Kidney tubule cell (primary cell): ENCODE measurements around the gene ABCC4.
A peak's percentile ranks its signal among the peaks of the same experiment; 100 is the strongest.
"Not testable (repeated sequence)": the region's sequence is repeated elsewhere in the genome, so short reads cannot be mapped to it uniquely, and the experiment has no call there.

Experiments
- DNase-seq: peaks from one replicate; pipeline ENCODE4 v3.0.0-alpha.2; 2018; ENCODE audit warnings: low spot score

ABCC4 gene

GRCh38 chr13:95198606-95199005 is 102.6 kb downstream of the ABCC4 start:
- not testable (repeated sequence) for DNase-seq

DNA sequence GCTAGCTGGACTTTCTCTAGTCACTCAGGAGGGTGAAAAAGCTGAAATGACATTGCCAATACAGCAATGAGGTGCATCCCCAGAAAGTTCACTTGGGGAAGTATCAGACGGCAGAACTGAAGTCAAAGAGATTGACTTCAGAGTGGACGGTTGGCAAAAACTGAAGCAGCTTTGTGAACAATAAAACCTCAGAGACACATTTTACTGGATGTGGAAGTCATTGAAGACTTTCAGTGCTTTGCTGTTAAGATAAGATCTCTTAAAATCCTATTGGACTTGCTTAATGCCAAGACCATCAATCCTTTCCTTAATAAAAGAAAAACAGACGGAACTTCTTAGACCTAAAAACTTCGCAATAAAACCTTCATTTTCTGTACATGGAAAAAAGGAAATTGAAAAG is 103.7 kb downstream of the ABCC4 start:
- DNase-seq: no peak

- peak; percentile 22 for DNase-seq
Observed at GRCh38 chr13:95195146-95195545, 106.1 kb downstream of the ABCC4 start.

- peak; percentile 61 for DNase-seq
Observed at GRCh38 chr13:95193509-95194230, 107.6 kb downstream of the ABCC4 start.

DNA sequence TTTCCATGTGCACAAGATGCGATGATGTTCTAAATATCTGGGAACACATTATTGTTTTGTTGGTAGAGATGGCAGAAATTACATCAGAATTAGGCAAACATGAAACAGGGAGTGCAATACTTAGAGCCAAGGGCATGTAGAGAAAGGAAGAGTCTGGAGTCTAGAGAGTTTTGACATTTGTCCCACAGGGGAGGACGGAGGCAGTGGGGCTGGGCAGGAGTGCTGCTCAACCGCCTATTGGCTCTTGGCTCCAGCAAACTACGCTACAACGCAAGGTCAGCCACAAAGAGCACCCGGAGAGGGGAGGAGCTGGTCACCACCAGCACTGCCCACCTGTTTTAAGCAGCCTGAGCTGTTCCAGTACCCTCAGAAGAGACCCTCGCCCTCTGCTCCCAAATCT is 108.3 kb downstream of the ABCC4 start:
- no peak for DNase-seq

- DNase-seq: not testable (repeated sequence)
Observed at GRCh38 chr13:95192564-95192945, 108.7 kb downstream of the ABCC4 start.

DNA sequence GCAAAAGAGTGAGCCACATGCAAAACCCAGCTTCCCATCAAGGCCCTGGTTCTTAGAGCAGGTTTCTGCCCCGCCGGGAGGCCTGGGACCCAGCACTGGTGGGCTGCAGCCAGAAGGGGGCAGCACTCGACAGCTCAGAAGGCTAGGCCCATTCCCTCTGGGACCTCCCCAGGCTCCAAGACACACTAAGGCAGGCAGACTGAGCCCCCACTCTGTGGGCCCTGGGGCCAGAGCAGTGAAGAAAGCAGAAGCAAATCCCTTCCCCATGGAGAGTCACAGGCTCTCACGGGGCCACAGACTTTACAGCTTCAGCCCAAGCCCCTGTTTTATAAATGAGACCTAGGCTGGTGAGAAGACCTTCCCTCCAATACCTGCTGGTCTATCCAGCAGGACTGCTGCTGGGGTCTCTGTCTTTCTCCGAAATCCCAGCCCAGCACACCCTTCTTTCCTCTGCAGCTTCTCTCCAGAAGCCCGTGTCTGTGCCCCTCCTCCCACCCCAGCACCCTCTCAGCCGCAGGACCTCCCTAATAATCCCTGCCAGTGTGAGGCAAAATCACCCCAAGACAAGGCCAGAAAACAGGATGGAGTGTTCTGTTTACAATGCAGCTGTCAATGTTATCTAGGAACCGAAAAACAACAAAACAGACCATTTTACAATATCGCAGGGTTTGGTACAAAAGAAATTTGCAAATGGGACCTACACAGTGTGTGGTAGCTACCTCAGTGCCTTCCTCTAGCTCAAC is 109.3 kb downstream of the ABCC4 start:
- DNase-seq: peak; percentile 82

- DNase-seq: no peak
Observed at GRCh38 chr13:95188128-95188527, 113.1 kb downstream of the ABCC4 start.

DNA sequence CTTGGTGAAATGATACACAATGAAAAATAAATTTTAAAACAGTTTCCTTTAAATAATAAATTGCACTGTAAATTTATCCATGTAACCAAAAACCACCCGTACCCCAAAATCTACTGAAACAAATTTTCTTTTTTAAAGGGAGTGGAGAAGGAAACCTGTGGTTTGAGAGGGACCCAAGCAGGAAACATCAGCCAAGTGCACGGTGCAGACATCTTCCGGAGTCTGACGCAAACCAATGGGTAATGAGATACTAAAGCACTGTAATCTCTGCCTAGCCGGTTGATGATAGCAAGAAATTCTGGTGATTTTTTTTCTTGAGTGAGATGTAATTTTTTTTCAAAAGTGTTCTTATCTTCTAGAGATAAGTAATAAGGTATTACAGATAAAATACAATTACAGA is 115.4 kb downstream of the ABCC4 start:
- DNase-seq: no peak

DNA sequence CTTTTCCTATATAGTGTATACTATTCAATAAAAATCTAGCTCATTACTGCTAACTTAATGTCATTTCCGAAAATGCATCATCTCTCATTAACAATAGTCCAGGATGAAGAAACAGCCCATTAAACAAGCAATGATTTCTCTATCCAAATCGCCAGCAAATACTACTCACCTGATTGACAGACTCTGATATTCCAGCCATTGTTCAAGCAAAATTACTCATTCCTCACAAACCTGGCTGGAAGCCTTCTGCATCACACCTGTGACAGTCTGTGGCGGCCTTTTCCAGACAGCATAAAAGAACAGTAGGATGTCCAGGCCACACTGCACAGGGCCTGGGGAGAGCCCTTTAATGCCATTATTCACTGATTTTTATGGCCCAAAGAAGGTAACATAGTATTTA is 115.9 kb downstream of the ABCC4 start:
- DNase-seq: no peak

- no peak for DNase-seq
Observed at GRCh38 chr13:95184317-95184716, 116.9 kb downstream of the ABCC4 start.

DNA sequence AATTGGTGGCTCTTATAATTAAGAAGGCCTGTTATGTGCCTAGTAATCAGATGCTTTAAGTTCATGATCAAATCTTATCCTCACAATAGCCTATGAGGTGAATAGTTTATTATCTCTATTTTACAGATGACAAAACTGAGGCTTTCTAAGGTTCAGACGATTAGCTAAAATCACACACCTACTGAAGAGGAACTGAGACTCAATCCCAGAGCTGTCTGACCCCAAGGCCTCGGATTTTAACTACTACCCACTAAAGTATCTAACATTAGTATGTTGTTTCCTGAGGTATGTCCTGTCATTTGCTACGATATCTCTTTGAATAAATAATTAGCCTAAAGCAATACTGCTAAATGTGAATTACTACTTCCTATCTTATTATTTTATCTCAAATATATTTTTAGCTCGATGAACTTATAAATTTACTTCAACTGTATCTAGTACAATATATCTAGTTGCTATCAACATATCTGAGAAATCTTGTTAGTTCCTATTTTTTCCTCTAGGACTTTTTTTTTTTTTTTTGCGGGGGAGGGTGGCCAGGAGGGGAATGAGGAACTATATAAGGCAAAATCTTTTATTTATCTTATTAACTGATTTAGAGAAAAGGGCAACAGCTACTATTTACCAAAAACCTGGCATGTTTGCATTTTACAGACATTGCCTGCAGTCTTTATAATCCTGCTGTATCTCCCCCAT is 118.5 kb downstream of the ABCC4 start:
- DNase-seq: no peak

DNA sequence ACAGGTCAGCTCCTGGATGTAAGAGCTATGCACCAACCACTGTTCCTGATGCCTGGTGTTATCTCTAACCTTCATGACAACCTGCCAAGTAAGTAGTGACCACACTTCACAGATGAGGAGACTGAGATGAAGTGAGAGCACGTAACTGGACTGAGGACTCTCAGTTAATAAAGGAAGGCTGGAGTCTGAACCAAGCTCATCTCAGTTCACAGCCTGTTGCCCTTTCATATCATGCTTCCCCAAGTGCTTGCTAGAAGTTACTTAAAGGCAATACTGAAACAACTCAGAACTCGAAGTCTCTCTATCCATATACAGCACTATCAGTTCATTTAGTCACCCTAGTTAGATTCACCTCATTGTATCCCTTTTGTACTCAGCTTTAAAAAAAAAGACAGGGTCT is 119.7 kb downstream of the ABCC4 start:
- DNase-seq: no peak

- DNase-seq: no peak
Observed at GRCh38 chr13:95180513-95181245, 120.6 kb downstream of the ABCC4 start.

GRCh38 chr13:95176611-95177259 is 124.5 kb downstream of the ABCC4 start:
- DNase-seq: no peak

- DNase-seq: no peak
Observed at GRCh38 chr13:95174517-95174916, 126.7 kb downstream of the ABCC4 start.

DNA sequence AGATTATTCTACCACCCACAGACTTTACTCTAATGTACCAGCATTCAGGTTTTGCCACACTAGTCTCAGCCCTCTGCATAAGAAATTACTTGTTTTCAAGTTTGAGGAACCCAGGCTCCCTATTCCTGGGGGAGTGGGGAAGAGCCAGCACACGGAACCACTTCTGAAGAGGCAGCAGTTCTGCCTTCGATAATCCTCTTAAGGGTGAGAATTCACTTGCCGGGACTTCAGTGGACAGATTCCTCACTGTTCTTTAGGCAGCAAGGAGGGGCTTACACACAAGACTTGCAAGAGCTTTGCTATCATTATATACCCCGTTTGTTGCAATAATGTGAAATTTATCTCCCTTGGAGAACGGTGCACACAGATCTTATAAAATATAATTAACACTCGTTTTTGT is 133.1 kb downstream of the ABCC4 start:
- no peak for DNase-seq

GRCh38 chr13:95167003-95167402 is 134.2 kb downstream of the ABCC4 start:
- DNase-seq: not testable (repeated sequence)

DNA sequence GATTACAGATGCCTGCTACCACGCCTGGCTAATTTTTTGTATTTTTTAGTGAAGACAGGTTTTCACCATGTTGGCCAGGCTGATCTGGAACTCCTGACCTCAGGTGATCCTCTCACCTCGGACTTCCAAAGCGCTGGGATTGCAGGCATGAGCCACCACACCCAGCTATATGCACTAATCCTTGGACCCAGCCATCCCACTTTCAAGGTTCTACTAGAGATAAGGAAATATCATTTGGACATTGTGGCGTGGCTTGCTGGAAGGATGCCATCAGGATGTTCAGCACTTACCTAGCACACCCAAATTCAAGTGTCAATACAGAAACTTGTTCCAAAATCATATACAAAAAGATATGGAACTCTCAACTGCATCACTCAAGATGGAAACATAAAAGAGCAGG is 136.4 kb downstream of the ABCC4 start:
- DNase-seq: no peak

GRCh38 chr13:95160112-95160906 is 140.9 kb downstream of the ABCC4 start:
- no peak for DNase-seq

DNA sequence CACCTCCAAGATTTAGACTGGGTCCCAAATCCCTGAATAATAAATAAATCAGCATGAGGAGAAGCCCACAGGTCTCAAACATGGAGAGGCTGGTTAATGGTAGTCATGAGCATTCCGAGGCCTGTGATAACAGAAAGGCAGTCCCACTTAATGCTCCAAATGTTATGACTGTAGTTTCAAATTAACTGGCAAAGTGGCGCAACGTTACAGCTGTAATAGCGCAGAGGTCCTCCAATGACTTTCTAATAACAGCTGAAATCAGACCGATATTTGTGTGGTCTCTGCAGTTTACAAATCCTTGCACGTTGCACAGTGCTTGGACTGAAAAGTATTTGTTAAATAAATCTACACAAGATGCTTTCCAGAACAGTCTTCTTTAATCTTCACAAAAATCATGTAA is 141.8 kb downstream of the ABCC4 start:
- DNase-seq: no peak
